ENCODE results near the gene PSIP1. TPM values are rescaled to one million over a fixed set of nuclear protein-coding genes. Genes with fewer than 3 reads are reported as not detected.

PSIP1 gene
- total RNA-seq, 1 donor from 2014 or later: 115 TPM

DNA sequence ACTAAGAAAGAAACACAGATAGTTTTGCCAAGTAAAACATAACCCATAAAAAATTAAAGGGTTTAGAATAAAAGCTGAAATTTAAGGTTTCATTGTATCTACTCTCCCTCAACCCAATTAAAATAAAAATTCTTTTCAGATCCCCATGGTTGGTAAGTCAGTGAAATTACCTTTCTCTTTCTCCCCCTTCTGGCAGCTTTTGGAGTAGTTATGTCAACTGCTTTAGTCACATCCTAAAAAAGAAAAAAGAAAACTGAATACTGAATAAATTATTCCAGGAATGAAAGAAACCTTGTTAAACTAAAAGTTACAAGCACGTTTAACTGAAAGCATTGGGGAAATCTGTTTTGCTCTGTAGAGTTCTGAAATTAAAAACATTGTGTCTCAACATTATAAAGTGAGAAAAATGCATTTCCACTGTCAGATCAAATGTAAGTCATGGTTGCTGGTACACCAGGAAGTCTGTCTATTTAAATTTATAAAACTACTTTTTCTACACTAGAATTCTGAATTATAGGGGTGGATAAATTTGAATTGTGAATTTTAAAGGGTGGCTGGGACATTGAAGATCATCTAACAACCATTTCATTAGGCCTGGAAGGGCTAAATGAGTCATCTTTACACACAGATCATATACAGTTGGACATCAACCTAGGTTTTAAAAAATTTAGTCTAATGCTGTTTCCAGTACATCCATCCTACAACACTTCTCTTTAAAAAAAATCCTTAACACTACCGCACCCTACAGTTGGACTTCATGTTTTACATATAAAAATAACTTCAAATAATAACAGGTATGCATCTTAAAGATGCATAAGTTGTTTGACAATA is 24.7 kb downstream of the PSIP1 start:
- peaks cover 0 to 7% of the 10 kb centered on the region in 2 donors for H3K4me1 ChIP-seq
- no peak for DNase-seq (ENCODE audit: low spot score in 2 of 2)
- intact Hi-C loops (cut with DNase I): loop anchor here (10.0 kb wide), 1 partner anchor 119 kb away; no protein-coding TSS in a partner anchor
- no peak overlapping the region for H3K4me3 ChIP-seq
- H3K9me3 ChIP-seq: no peaks in the 10 kb centered on the region
- TF ChIP-seq, protein P1, sequence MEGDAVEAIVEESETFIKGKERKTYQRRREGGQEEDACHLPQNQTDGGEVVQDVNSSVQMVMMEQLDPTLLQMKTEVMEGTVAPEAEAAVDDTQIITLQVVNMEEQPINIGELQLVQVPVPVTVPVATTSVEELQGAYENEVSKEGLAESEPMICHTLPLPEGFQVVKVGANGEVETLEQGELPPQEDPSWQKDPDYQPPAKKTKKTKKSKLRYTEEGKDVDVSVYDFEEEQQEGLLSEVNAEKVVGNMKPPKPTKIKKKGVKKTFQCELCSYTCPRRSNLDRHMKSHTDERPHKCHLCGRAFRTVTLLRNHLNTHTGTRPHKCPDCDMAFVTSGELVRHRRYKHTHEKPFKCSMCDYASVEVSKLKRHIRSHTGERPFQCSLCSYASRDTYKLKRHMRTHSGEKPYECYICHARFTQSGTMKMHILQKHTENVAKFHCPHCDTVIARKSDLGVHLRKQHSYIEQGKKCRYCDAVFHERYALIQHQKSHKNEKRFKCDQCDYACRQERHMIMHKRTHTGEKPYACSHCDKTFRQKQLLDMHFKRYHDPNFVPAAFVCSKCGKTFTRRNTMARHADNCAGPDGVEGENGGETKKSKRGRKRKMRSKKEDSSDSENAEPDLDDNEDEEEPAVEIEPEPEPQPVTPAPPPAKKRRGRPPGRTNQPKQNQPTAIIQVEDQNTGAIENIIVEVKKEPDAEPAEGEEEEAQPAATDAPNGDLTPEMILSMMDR (IDR thresholded peaks at IDR 0.05): peak; percentile 21 to 71 (median 32)
- peak overlapping the region; percentile 23 to 41 for H3K27ac ChIP-seq
- peaks cover 0 to 19% of the 10 kb centered on the region in 2 donors for H3K36me3 ChIP-seq
- no peaks in the 10 kb centered on the region for H3K27me3 ChIP-seq

DNA sequence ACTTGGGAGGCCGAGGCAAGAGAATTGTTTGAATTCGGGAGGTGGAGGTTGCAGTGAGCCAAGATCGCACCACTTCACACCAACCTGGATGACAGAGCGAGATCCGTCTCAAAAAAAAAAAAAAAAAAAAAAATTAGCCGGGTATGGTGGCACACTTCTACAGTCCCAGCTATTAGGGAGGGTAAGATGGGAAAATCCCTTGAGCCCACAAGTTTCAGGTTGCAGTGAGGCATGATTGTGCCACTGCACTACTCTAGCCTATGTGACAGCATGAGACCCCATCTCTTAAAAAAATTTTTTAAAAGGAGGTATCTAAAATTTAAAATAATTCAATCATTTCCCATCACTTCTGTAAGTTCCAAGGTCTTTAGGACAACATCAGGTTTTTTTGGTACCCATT is 26.0 kb downstream of the PSIP1 start:
- no peak overlapping the region for H3K27ac ChIP-seq
- H3K27me3 ChIP-seq: no peaks in the 10 kb centered on the region
- H3K9me3 ChIP-seq: no peaks in the 10 kb centered on the region
- no peak for DNase-seq (ENCODE audit: low spot score in 2 of 2)
- H3K4me1 ChIP-seq: peaks cover 0 to 17% of the 10 kb centered on the region in 2 donors
- intact Hi-C loops (cut with DNase I): loop anchor here (10.0 kb wide), 1 partner anchor 120 kb away; no protein-coding TSS in a partner anchor
- peaks cover 0 to 19% of the 10 kb centered on the region in 2 donors for H3K36me3 ChIP-seq
- H3K4me3 ChIP-seq: no peak overlapping the region
- TF ChIP-seq, protein P1 (IDR thresholded peaks at IDR 0.05): no peak

DNA sequence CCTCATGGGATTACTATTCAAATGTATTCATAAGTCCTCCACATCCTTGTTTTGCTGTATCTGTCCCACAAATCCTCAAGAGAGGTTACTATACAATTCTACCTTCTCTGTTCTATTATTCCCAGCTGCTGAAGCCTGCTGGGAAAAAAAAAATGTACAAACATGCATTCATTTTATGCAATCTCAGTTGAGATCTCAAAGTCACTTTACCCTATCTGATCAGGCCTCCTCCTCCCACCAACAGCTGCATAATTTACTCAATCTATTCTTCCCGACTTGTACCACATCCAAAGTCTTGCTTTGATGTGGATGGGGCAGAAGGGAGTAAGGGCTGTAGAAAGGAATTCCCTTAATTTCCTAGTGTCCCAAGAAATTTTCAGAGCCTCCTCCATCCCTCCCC is 28.6 kb downstream of the PSIP1 start:
- TF ChIP-seq, protein P1 (IDR thresholded peaks at IDR 0.05): no peak
- H3K4me1 ChIP-seq: peaks cover 0 to 20% of the 10 kb centered on the region in 2 donors
- intact Hi-C loops (cut with DNase I): loop anchor here (10.0 kb wide), 1 partner anchor 123 kb away; no protein-coding TSS in a partner anchor
- no peaks in the 10 kb centered on the region for H3K9me3 ChIP-seq
- peaks cover 3 to 19% of the 10 kb centered on the region in 2 donors for H3K36me3 ChIP-seq
- no peak overlapping the region for H3K27ac ChIP-seq
- DNase-seq (ENCODE audit: low spot score in 2 of 2): no peak
- no peaks in the 10 kb centered on the region for H3K27me3 ChIP-seq
- H3K4me3 ChIP-seq: no peak overlapping the region

DNA sequence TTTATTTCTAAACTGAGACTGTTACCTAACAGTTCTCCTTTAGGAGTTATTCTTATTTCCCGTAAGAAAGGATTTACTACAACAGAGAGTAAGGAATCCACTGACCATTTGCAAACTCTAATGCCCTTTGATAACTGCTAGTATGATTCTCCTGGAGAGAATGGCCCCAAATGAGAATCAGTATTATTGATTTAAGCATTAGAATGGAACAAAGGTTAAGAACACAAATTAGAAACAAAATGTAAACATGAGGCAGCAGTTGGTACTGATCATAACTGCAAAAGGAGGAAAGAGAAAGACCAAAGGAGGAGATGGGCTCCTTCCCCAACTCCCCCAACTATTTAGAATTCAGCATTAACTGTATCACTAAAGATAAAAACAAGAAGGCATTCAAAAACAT is 30.7 kb downstream of the PSIP1 start:
- Histone ChIP-seq H3K27ac (peak overlapping the region in 1 of 2 donors; percentile 57), H3K27me3 (no peaks in the 10 kb centered on the region), H3K4me1 (peaks cover 0 to 17% of the 10 kb centered on the region in 2 donors), H3K4me3 (no peak overlapping the region), H3K36me3 (peaks cover 7 to 25% of the 10 kb centered on the region in 2 donors), H3K9me3 (no peaks in the 10 kb centered on the region)
- no peak for DNase-seq (ENCODE audit: low spot score in 2 of 2)
- TF ChIP-seq, protein P1 (IDR thresholded peaks at IDR 0.05): no peak
- intact Hi-C loops (cut with DNase I): loop anchor here (10.0 kb wide), 1 partner anchor 125 kb away; no protein-coding TSS in a partner anchor

DNA sequence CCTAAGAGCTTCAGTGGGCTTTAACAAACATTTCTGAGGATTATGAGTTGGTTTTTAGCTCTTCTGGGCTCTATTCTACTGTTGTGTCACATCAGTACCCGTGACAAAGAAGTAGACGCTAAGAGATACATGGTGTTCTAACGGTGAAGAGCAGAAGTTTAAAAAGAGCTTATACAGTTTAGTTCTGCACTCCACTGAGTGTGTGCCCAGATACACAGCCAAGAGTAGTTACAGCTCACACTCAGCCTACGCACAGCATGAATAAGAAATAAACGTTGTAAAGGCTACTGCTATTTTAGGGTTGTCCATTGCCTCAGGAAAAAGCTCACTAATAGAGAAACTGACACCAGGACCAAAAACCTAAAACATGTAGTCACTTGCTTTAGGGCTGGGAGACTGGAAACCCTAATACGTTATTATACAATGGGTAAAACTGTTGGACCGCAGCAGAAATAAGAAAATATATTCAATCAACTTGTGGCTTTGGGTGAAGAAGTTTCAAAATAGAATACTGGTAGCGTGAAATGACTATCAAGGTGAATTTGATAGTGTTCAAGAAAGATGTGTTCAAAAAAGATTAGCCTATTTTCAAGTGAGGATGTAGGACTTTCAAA is 34.7 kb downstream of the PSIP1 start:
- H3K27me3 ChIP-seq: no peaks in the 10 kb centered on the region
- H3K27ac ChIP-seq: no peak overlapping the region
- H3K4me1 ChIP-seq: peaks cover 0 to 13% of the 10 kb centered on the region in 2 donors
- intact Hi-C loops (cut with DNase I): no loop called here
- TF ChIP-seq, protein P1 (IDR thresholded peaks at IDR 0.05): no peak
- peaks cover 17 to 21% of the 10 kb centered on the region in 2 donors for H3K36me3 ChIP-seq
- no peak for DNase-seq (ENCODE audit: low spot score in 2 of 2)
- H3K4me3 ChIP-seq: no peak overlapping the region
- no peaks in the 10 kb centered on the region for H3K9me3 ChIP-seq
